Measurements from ENCODE around the gene AKT3. TPM values are rescaled to one million over a fixed set of nuclear protein-coding genes. Genes with fewer than 3 reads are reported as not detected.

Gene AKT3
- total RNA-seq, 1 donor from 2014 or later: 61.9 TPM

- no peaks in the 10 kb centered on the region for H3K36me3 ChIP-seq
- TF ChIP-seq POLR2AphosphoS5 (IDR thresholded peaks at IDR 0.05; ENCODE audit: insufficient read depth in 1 of 2, low read depth in 1 of 2): no peak
- peak overlapping the region; percentile 32 for H3K27ac ChIP-seq
- no peaks in the 10 kb centered on the region for H3K9me3 ChIP-seq
- no peaks in the 10 kb centered on the region for H3K27me3 ChIP-seq
- peaks cover 37% of the 10 kb centered on the region for H3K4me1 ChIP-seq
- no peak for DNase-seq (ENCODE audit: extremely low spot score in 2 of 2)
- intact Hi-C loops (cut with DNase I): no loop called here
- H3K4me3 ChIP-seq: peak overlapping the region in 1 of 2 donors; percentile 12
Measured at GRCh38 chr1:243713470-243714186, 136.4 kb downstream of the AKT3 start.

GRCh38 chr1:243712941-243713340, 137.1 kb downstream of the AKT3 start:
- Histone ChIP-seq H3K36me3 (no peaks in the 10 kb centered on the region), H3K4me1 (peaks cover 37% of the 10 kb centered on the region), H3K4me3 (no peak overlapping the region), H3K27ac (no peak overlapping the region), H3K9me3 (no peaks in the 10 kb centered on the region), H3K27me3 (no peaks in the 10 kb centered on the region)
- no peak for DNase-seq (ENCODE audit: extremely low spot score in 2 of 2)
- TF ChIP-seq POLR2AphosphoS5 (IDR thresholded peaks at IDR 0.05; ENCODE audit: insufficient read depth in 1 of 2, low read depth in 1 of 2): no peak
- no peak for TF ChIP-seq CTCF (IDR thresholded peaks at IDR 0.05)
- TF ChIP-seq POLR2A (IDR thresholded peaks at IDR 0.05): no peak
- intact Hi-C loops (cut with DNase I): no loop called here

- no peaks in the 10 kb centered on the region for H3K36me3 ChIP-seq
- H3K27ac ChIP-seq: no peak overlapping the region
- intact Hi-C loops (cut with DNase I): no loop called here
- DNase-seq (ENCODE audit: extremely low spot score in 2 of 2): no peak
- no peaks in the 10 kb centered on the region for H3K9me3 ChIP-seq
- peaks cover 37% of the 10 kb centered on the region for H3K4me1 ChIP-seq
- no peaks in the 10 kb centered on the region for H3K27me3 ChIP-seq
- TF ChIP-seq CTCF (IDR thresholded peaks at IDR 0.05) (no peak), POLR2A (IDR thresholded peaks at IDR 0.05) (no peak), POLR2AphosphoS5 (IDR thresholded peaks at IDR 0.05; ENCODE audit: insufficient read depth in 1 of 2, low read depth in 1 of 2) (no peak)
- no peak overlapping the region for H3K4me3 ChIP-seq
Measured at GRCh38 chr1:243712242-243712641, 137.8 kb downstream of the AKT3 start.

- no peaks in the 10 kb centered on the region for H3K36me3 ChIP-seq
- no peaks in the 10 kb centered on the region for H3K9me3 ChIP-seq
- H3K27me3 ChIP-seq: no peaks in the 10 kb centered on the region
- H3K4me3 ChIP-seq: no peak overlapping the region
- no peak for TF ChIP-seq CTCF (IDR thresholded peaks at IDR 0.05)
- no peak for TF ChIP-seq POLR2AphosphoS5 (IDR thresholded peaks at IDR 0.05; ENCODE audit: insufficient read depth in 1 of 2, low read depth in 1 of 2)
- no peak for TF ChIP-seq POLR2A (IDR thresholded peaks at IDR 0.05)
- intact Hi-C loops (cut with DNase I): no loop called here
- H3K27ac ChIP-seq: no peak overlapping the region
- no peak for DNase-seq (ENCODE audit: extremely low spot score in 2 of 2)
- H3K4me1 ChIP-seq: peaks cover 23% of the 10 kb centered on the region
Measured at GRCh38 chr1:243710467-243710866, 139.6 kb downstream of the AKT3 start.

GRCh38 chr1:243708210-243708609, 141.8 kb downstream of the AKT3 start:
- TF ChIP-seq POLR2A (IDR thresholded peaks at IDR 0.05) (no peak), CTCF (IDR thresholded peaks at IDR 0.05) (no peak), POLR2AphosphoS5 (IDR thresholded peaks at IDR 0.05; ENCODE audit: insufficient read depth in 1 of 2, low read depth in 1 of 2) (no peak)
- intact Hi-C loops (cut with DNase I): no loop called here

More at GRCh38 chr1:243708210-243708609, 141.8 kb downstream of the AKT3 start:
- Histone ChIP-seq H3K27ac (no peak overlapping the region), H3K4me1 (peaks cover 11% of the 10 kb centered on the region), H3K36me3 (no peaks in the 10 kb centered on the region), H3K27me3 (no peaks in the 10 kb centered on the region), H3K9me3 (no peaks in the 10 kb centered on the region), H3K4me3 (no peak overlapping the region)
- DNase-seq (ENCODE audit: extremely low spot score in 2 of 2): no peak

All from vagina (tissue), 2 donors.